Stimulated activated naive CD8-positive, alpha-beta T cell treated with anti-CD3 and anti-CD28 coated beads, Interleukin-15, Interleukin-2, amounts not matched to agents 100 U/mL and 50 U/mL, for 24 hours (primary cell): Measurements from ENCODE around the gene SERTAD1.
A peak's percentile ranks its signal among the peaks of the same experiment; 100 is the strongest.
"Not testable (repeated sequence)": the region's sequence is repeated elsewhere in the genome, so short reads cannot be mapped to it uniquely, and the experiment has no call there.

ENCODE experiments used
- ATAC-seq: fragments of 150-1000 bp; cut with Tn5 transposase; one replicate; pipeline ENCODE4 v1.10.0; 2021
- DNase-seq: peaks from one replicate; pipeline ENCODE4 v3.0.0; 2021

The SERTAD1 gene

DNA sequence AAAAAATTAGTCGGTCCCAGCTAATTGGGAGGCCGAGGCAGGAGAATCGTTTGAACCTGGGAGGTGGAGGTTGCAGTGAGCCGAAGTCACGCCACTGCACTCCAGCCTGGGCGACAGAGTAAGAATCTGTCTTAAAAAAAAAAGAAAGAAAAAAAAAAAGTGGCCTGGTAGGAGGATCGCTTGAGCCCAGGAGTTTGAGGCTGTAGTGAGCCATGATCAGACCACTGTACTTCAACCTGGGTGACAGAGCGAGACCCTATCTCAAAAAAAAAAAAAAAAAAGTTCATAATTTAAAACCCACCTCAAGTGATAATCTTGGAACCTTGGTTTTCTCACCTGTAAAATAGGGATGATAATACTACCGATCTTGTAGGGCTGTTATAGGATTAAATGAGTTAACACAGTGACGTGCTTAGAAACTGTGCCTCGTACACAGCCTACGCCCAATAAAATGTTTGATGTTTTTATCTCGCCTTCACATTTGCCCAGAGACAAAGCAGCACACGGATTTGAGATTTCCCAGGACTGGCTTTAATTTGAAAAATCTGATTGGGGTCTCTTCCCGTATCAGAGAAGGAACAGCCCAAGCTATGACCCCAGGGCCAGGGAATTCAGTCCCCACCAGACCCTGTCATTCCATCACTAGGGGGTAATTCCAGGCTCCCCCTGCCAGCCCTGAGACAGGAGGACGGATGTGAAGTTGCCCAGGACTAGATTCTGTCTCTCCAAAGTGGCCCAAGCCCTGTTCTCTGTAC is 3.6 kb downstream of the SERTAD1 start:
- DNase-seq (no peak), ATAC-seq (no peak)

GRCh38 chr19:40420766-40421765 is 4.7 kb downstream of the SERTAD1 start:
- ATAC-seq (peak; percentile 47), DNase-seq (peak; percentile 84)

DNA sequence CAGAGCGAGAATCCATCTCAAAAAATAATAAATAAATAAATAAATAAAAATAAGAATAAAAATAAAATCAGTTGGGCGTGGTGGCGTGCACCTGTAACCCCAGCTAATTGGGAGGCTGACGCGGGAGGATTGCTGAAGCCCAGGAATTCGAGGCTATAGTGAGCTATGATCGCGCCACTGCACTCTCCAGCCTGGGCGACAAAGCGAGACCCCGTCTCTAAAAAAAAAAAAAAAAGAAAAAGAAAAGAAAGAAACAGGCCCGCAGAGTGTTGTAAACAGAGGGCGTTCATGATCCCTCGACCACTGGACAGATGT is 5.4 kb downstream of the SERTAD1 start:
- ATAC-seq, result no peak

DNA sequence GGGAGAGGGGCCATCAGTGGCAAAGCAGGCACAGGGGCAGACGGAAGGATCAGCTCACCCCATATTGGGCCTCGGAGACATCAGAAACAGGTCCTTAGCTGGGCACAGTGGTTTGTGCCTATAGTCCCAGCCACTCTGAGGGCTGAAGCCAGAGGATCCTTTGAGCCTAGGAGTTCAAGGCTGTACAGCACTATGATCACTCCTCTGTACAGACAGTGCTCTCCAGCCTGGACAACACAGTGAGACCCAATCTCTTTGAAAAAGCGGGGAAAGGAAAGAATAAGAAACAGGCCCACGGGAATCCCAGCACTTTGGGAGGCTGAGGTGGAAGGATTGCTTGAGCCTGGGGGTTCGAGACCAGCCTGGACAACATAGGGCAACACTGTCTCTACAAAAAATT is 6.0 kb downstream of the SERTAD1 start:
- DNase-seq, result no peak
- no peak for ATAC-seq

More for the DNA sequence above, 5.4 kb downstream of the SERTAD1 start:
- no peak for DNase-seq

DNA sequence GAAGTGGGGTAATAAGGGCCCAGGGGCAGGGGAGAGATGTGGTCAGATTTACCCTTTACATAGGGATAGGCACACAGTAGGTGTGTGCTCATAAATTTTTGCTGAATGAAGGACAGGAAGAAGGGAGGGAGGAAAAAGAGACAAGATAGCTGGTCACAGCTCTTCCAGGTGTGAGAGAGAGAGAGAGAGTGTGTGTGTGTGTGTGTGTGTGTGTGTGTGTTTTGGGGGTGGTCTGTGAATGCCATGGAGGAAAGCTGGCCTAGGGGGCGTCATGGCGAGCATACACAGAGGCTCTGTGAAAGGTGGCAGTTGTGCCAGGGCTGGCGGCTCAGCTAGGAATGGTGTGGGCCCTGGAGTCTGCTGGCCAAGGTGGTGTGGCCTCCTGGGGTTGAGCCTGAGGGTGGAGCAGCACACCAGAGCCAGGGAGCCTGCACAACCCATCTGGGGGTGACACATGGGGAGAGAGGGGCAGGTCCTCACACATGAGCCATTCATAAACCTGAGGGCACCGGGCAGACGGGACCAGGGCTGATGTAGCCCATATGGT is 6.7 kb downstream of the SERTAD1 start:
- ATAC-seq, result no peak
- DNase-seq, result no peak

GRCh38 chr19:40418040-40418439 is 7.8 kb downstream of the SERTAD1 start:
- no peak for ATAC-seq
- DNase-seq, result no peak

DNA sequence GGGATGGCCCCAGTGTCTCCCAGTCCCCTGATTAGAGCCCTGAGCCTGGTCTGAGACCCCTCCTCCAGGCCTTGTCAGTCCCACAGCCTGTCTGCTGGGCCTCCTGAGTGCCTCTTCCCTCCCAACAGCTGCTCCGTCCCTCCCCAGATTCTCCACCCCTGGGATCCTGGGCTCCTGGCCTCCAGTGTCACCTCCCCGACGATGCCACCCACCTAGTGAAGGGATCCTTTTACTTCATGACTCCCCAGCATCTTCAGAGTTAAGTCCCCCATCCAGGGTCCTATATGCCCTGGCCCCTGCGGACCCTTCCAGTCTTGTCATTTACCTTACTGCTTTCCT is 8.2 kb downstream of the SERTAD1 start:
- no peak for ATAC-seq
- no peak for DNase-seq

GRCh38 chr19:40416918-40417642 is 8.7 kb downstream of the SERTAD1 start:
- no peak for DNase-seq
- no peak for ATAC-seq

DNA sequence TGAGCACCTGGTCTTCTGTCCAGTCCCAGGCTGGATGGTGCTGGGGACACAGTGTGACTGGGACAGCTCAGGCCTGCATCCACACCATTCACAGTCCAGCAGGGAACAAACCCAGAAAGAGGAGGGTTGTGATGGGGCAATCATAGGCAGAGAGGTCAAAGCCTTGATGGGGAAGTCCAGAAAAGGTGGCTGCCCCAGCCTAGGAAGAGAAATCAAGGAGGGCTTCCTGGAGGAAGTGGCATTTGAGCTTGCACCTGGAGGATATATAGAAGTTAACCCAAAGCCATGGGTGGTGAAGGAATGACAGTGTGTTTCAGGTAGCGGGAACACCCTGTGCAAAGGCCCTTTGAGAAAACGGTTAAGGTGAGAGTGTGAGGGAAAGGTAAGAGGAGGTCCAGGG is 10.0 kb downstream of the SERTAD1 start:
- no peak for DNase-seq
- no peak for ATAC-seq

GRCh38 chr19:40414542-40415535 is 11.0 kb downstream of the SERTAD1 start:
- ATAC-seq (no peak), DNase-seq (no peak)

GRCh38 chr19:40413291-40413845 is 12.4 kb downstream of the SERTAD1 start, which contains the start of gene PRX:
PRX (minus strand) TSS chr19:40413378; CDS start chr19:40407932, 5,446 bp downstream.
- DNase-seq (no peak), ATAC-seq (no peak)

- ATAC-seq (no peak), DNase-seq (no peak)
Measured at GRCh38 chr19:40412866-40413265, 12.9 kb downstream of the SERTAD1 start.

GRCh38 chr19:40411958-40412499 is 13.8 kb downstream of the SERTAD1 start:
- DNase-seq (no peak), ATAC-seq (no peak)

GRCh38 chr19:40411125-40411842 is 14.5 kb downstream of the SERTAD1 start:
- ATAC-seq, result no peak
- DNase-seq, result no peak

GRCh38 chr19:40410030-40410389 is 15.8 kb downstream of the SERTAD1 start:
- DNase-seq (no peak), ATAC-seq (no peak)

GRCh38 chr19:40408598-40408925 is 17.2 kb downstream of the SERTAD1 start:
- ATAC-seq, result not testable (repeated sequence)

GRCh38 chr19:40407714-40408597 is 17.8 kb downstream of the SERTAD1 start:
- DNase-seq (no peak), ATAC-seq (no peak)

More at GRCh38 chr19:40408598-40408925, 17.2 kb downstream of the SERTAD1 start:
- not testable (repeated sequence) for DNase-seq

- peak; percentile 71 for ATAC-seq
Measured at GRCh38 chr19:40403262-40403984, 22.4 kb downstream of the SERTAD1 start.

More at GRCh38 chr19:40403262-40403984, 22.4 kb downstream of the SERTAD1 start:
- DNase-seq, result peak; percentile 88
